Left lung (tissue), 10 donors: ENCODE data around the gene KIAA1671. TPM values are rescaled to one million over a fixed set of nuclear protein-coding genes. Genes with fewer than 3 reads are reported as not detected.

Source experiments
- ATAC-seq: fragments of 200-7000 bp; cut with Tn5 transposase; one replicate; pipeline ENCODE4 v1.9.1; 2020; ENCODE audit warnings: moderate library complexity
- DNase-seq, 4 donors: peaks; one replicate each; pipeline ENCODE4 v3.0.0-alpha.2; 2013 to 2020
- H3K27ac ChIP-seq, 2 donors: fragments of 200-600 bp; sonication (generic) in 1 of 2; one replicate each; pipeline versions ENCODE4 v1.5.0 to v1.8.0; 2020 to 2021
- H3K27me3 ChIP-seq, 2 donors: fragments of 200-600 bp; sonication (generic) in 1 of 2; one replicate each; pipeline versions ENCODE4 v1.5.0 to v1.8.0; 2020 to 2021
- H3K36me3 ChIP-seq, 2 donors: fragments of 200-600 bp; sonication (generic) in 1 of 2; one replicate each; pipeline versions ENCODE4 v1.5.0 to v1.8.0; 2020 to 2021
- H3K4me1 ChIP-seq, 2 donors: fragments of 200-600 bp; one replicate each; pipeline ENCODE4 v1.8.0; 2021
- H3K4me3 ChIP-seq, 2 donors: fragments of 200-600 bp; sonication (generic) in 1 of 2; one replicate each; pipeline versions ENCODE4 v1.5.0 to v1.8.0; 2020 to 2021; ENCODE audit warnings: mild to moderate bottlenecking in 1 of 2
- H3K9me3 ChIP-seq, 2 donors: fragments of 200-600 bp; sonication (generic) in 1 of 2; one replicate each; pipeline versions ENCODE4 v1.5.0 to v1.8.0; 2020 to 2021
- intact Hi-C, 2 donors: fragments of 100-400 bp; cut with DNase I; formaldehyde crosslinking; loops; one replicate each; pipeline versions ENCODE4 v1.11.2 to v1.14.2; 2022
- polyA plus RNA-seq, 6 donors: library from polyadenylated mRNA; unstranded; fragments of 120-200 nt; gene quantifications; one replicate each; pipeline ENCODE4 v1.2.1, GENCODE V29; 2013; ENCODE audit not compliant: insufficient read length in 6 of 6
- total RNA-seq, 2 donors: library from RNA; stranded (reverse); fragmentation: NEBNext Ultra II Directional; extraction: Animal tissue kit (Norgen Biotek cat#: 25700); gene quantifications; one replicate each; pipeline ENCODE4 v1.2.1, GENCODE V29; 2021
- TF ChIP-seq, protein P1 (sequence below), 2 donors: fragments of 200-600 bp; sonication (generic) in 1 of 2; IDR thresholded peaks; one replicate each; pipeline versions ENCODE4 v1.5.0 to v1.8.0; 2021; ENCODE audit warnings: antibody characterized with exemption in 2 of 2
- donor health status: DM: no; HTN: yes; CAD: no.
- donor health status: DM: no; HTN: no; CAD: no.

Gene KIAA1671
- total and polyA plus RNA-seq, 8 donors = 19.4 to 35.0 (median 23.4) TPM

GRCh38 chr22:25196326-25196725, 243.8 kb downstream of the KIAA1671 start:
- ATAC-seq (no peak), DNase-seq (no peak)
- TF ChIP-seq, protein P1, sequence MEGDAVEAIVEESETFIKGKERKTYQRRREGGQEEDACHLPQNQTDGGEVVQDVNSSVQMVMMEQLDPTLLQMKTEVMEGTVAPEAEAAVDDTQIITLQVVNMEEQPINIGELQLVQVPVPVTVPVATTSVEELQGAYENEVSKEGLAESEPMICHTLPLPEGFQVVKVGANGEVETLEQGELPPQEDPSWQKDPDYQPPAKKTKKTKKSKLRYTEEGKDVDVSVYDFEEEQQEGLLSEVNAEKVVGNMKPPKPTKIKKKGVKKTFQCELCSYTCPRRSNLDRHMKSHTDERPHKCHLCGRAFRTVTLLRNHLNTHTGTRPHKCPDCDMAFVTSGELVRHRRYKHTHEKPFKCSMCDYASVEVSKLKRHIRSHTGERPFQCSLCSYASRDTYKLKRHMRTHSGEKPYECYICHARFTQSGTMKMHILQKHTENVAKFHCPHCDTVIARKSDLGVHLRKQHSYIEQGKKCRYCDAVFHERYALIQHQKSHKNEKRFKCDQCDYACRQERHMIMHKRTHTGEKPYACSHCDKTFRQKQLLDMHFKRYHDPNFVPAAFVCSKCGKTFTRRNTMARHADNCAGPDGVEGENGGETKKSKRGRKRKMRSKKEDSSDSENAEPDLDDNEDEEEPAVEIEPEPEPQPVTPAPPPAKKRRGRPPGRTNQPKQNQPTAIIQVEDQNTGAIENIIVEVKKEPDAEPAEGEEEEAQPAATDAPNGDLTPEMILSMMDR (IDR thresholded peaks at IDR 0.05) = no peak
- Histone ChIP-seq H3K9me3 (no peaks in the 10 kb centered on the region), H3K4me3 (no peak overlapping the region), H3K36me3 (peaks cover 0 to 42% of the 10 kb centered on the region in 2 donors), H3K4me1 (no peaks in the 10 kb centered on the region), H3K27ac (no peak overlapping the region), H3K27me3 (no peaks in the 10 kb centered on the region)
- intact Hi-C loops = no loop called here

- Histone ChIP-seq H3K36me3 (peaks cover 0 to 34% of the 10 kb centered on the region in 2 donors), H3K27me3 (no peaks in the 10 kb centered on the region), H3K27ac (no peak overlapping the region), H3K4me3 (no peak overlapping the region), H3K4me1 (no peaks in the 10 kb centered on the region), H3K9me3 (no peaks in the 10 kb centered on the region)
- ATAC-seq (no peak), DNase-seq (no peak)
- TF ChIP-seq, protein P1 (IDR thresholded peaks at IDR 0.05) = no peak
- intact Hi-C loops = no loop called here
Observed at GRCh38 chr22:25197340-25197739, 244.8 kb downstream of the KIAA1671 start.

GRCh38 chr22:25199731-25200520, 247.4 kb downstream of the KIAA1671 start, which contains the start of gene CRYBB3:
Gene CRYBB3 (plus strand): TSS chr22:25199858. CDS start chr22:25201397, 1,539 bp downstream.
- H3K27ac ChIP-seq = no peak within 1 kb of the TSS
- no peaks in the 10 kb centered on the region for H3K9me3 ChIP-seq
- ATAC-seq (no peak), DNase-seq (no peak)
- H3K36me3 ChIP-seq = peaks cover 0 to 15% of the 10 kb centered on the region in 2 donors
- H3K4me3 ChIP-seq = no peak within 1 kb of the TSS
- no peaks in the 10 kb centered on the region for H3K27me3 ChIP-seq
- H3K4me1 ChIP-seq = no peaks in the 10 kb centered on the region
- intact Hi-C loops = no loop called here
- TF ChIP-seq, protein P1 (IDR thresholded peaks at IDR 0.05) = no peak

- Histone ChIP-seq H3K4me1 (no peaks in the 10 kb centered on the region), H3K4me3 (no peak overlapping the region), H3K36me3 (peaks cover 0 to 12% of the 10 kb centered on the region in 2 donors), H3K27me3 (no peaks in the 10 kb centered on the region), H3K27ac (no peak overlapping the region), H3K9me3 (no peaks in the 10 kb centered on the region)
- intact Hi-C loops = no loop called here
- TF ChIP-seq, protein P1 (IDR thresholded peaks at IDR 0.05) = no peak
- ATAC-seq = no peak
- no peak for DNase-seq
Observed at GRCh38 chr22:25200967-25201366, 248.5 kb downstream of the KIAA1671 start.

DNA sequence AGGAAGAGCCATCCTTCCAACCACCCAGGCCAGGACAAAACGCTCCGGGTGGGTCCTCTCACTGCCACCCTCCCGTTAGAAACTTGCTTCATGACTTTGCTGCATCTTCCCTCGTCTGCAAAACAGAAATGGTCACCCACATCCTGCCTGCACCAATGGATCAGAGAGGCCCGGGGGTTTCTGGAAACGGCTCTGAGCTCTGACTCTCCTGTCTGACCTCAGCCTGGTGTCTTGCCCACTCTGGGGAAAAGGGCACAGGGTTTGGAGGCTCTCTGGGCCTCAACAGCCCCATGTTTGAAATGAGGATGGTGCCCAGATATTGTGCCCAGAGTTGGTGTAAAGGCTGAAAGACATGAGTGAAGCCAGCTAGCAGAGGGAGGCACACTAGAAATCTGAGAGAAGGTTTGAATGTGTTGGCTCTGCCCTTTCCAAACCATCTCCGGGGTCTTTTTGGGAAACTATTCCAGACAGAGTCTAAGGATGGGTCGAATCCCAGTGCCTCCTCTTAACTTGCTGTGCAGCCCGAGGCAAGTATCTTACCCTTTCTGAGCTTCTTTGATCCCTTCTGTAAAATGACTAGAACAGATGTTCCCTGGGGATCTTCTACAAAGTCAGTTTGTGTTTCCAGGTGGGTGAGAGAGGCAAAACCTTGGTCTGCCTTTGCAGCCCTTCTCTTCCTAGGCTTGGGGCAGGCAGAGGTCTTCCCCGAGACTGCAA, 249.2 kb downstream of the KIAA1671 start:
- Histone ChIP-seq H3K27me3 (no peaks in the 10 kb centered on the region), H3K4me1 (no peaks in the 10 kb centered on the region), H3K4me3 (no peak overlapping the region), H3K27ac (no peak overlapping the region), H3K9me3 (no peaks in the 10 kb centered on the region), H3K36me3 (peaks cover 0 to 6% of the 10 kb centered on the region in 2 donors)
- DNase-seq (no peak), ATAC-seq (no peak)
- TF ChIP-seq, protein P1 (IDR thresholded peaks at IDR 0.05) = no peak
- intact Hi-C loops = no loop called here
